Progenitor cell of endocrine pancreas (in vitro differentiated cells): ENCODE data around the gene RNF208. TPM values are rescaled to one million over a fixed set of nuclear protein-coding genes. Genes with fewer than 3 reads are reported as not detected.

Experiments used
- DNase-seq: peaks from one replicate; pipeline ENCODE4 v3.0.0; 2021; ENCODE audit warnings: low spot score; ENCODE audit not compliant: unreplicated experiment
- H3K27ac Mint-ChIP-seq: 2 replicates; pipeline ENCODE4 v1.8.0; 2021; ENCODE audit warnings: mild to moderate bottlenecking, moderate library complexity, mixed read lengths
- H3K27me3 Mint-ChIP-seq: 2 replicates; pipeline ENCODE4 v1.8.0; 2021; ENCODE audit warnings: mixed read lengths
- H3K36me3 Mint-ChIP-seq: 2 replicates; pipeline ENCODE4 v1.8.0; 2022; ENCODE audit warnings: mixed read lengths; ENCODE audit not compliant: insufficient read depth
- H3K4me1 Mint-ChIP-seq: 2 replicates; pipeline ENCODE4 v1.8.0; 2021; ENCODE audit warnings: low read depth, mixed read lengths
- H3K4me3 Mint-ChIP-seq: 2 replicates; pipeline ENCODE4 v1.8.0; 2021; ENCODE audit warnings: low read depth, mild to moderate bottlenecking, moderate library complexity, mixed read lengths
- H3K9me3 Mint-ChIP-seq: 2 replicates; pipeline ENCODE4 v1.8.0; 2021; ENCODE audit warnings: low read depth, mixed read lengths
- CTCF ChIP-seq: fragments of 200-600 bp; sonication (generic); IDR thresholded peaks from one replicate; pipeline ENCODE4 v1.5.0; 2021; ENCODE audit warnings: antibody characterized with exemption, mild to moderate bottlenecking; ENCODE audit not compliant: unreplicated experiment
- total RNA-seq: library from RNA; stranded (reverse); gene quantifications from 2 replicates; pipeline ENCODE4 v1.2.1, GENCODE V29; 2021

RNF208 gene
- total RNA-seq, 1 donor from 2014 or later: 25.7 TPM

- Mint-ChIP-seq H3K4me1 (peaks cover 26% of the 10 kb centered on the region), H3K27ac (peak within 1 kb of the TSS; percentile 85), H3K36me3 (no peaks in the 10 kb centered on the region), H3K4me3 (peak within 1 kb of the TSS; percentile 82), H3K27me3 (no peaks in the 10 kb centered on the region), H3K9me3 (no peaks in the 10 kb centered on the region)
- DNase-seq: peak; percentile 98
- TF ChIP-seq CTCF: no peak
Observed at GRCh38 chr9:137200311-137201204, 21.5 kb downstream of the RNF208 start, which contains the start of gene TPRN. TSS of gene TPRN (minus strand) at chr9:137200741. CDS start at chr9:137200711, 30 bp downstream.

GRCh38 chr9:137199411-137200121 lies 22.5 kb downstream of the RNF208 start:
- Mint-ChIP-seq H3K27ac (no peak overlapping the region), H3K4me1 (peaks cover 26% of the 10 kb centered on the region), H3K9me3 (no peaks in the 10 kb centered on the region), H3K36me3 (no peaks in the 10 kb centered on the region), H3K27me3 (no peaks in the 10 kb centered on the region), H3K4me3 (peak overlapping the region; percentile 82)
- TF ChIP-seq CTCF: no peak
- no peak for DNase-seq

GRCh38 chr9:137198902-137199283 lies 23.1 kb downstream of the RNF208 start:
- no peak for TF ChIP-seq CTCF
- peaks cover 21% of the 10 kb centered on the region for H3K4me1 Mint-ChIP-seq
- DNase-seq: no peak
- no peak overlapping the region for H3K4me3 Mint-ChIP-seq
- H3K27ac Mint-ChIP-seq: no peak overlapping the region
- H3K36me3 Mint-ChIP-seq: no peaks in the 10 kb centered on the region
- no peaks in the 10 kb centered on the region for H3K9me3 Mint-ChIP-seq
- no peaks in the 10 kb centered on the region for H3K27me3 Mint-ChIP-seq

- H3K4me1 Mint-ChIP-seq: peaks cover 21% of the 10 kb centered on the region
- no peak overlapping the region for H3K27ac Mint-ChIP-seq
- TF ChIP-seq CTCF: no peak
- H3K9me3 Mint-ChIP-seq: no peaks in the 10 kb centered on the region
- H3K27me3 Mint-ChIP-seq: no peaks in the 10 kb centered on the region
- no peaks in the 10 kb centered on the region for H3K36me3 Mint-ChIP-seq
- no peak for DNase-seq
- H3K4me3 Mint-ChIP-seq: peak overlapping the region; percentile 31
Observed at GRCh38 chr9:137198051-137198901, 23.8 kb downstream of the RNF208 start.
